Esophagus squamous epithelium (tissue), 5 donors: ENCODE results near the gene ARHGEF17. TPM values are rescaled to one million over a fixed set of nuclear protein-coding genes. Genes with fewer than 3 reads are reported as not detected.

Source experiments
- DNase-seq: peaks from one replicate; lab custom pipeline; 2025; lab: John Stamatoyannopoulos, UW
- H3K27ac ChIP-seq, 4 donors: fragments of 200-600 bp; sonication (generic); one replicate each; pipeline ENCODE4 v1.5.1; 2016 to 2019; ENCODE audit warnings: mild to moderate bottlenecking in 1 of 4
- H3K27me3 ChIP-seq, 4 donors: fragments of 200-600 bp; sonication (generic); 1 replicate in 3 of 4; 2 replicates in 1 of 4; pipeline versions ENCODE4 v1.5.1 to v1.6.0; 2017 to 2021; ENCODE audit warnings: antibody characterized with exemption in 1 of 4
- H3K36me3 ChIP-seq, 3 donors: fragments of 200-600 bp; sonication (generic); one replicate each; pipeline ENCODE4 v1.5.1; 2016 to 2019
- H3K4me1 ChIP-seq, 3 donors: fragments of 200-600 bp; sonication (generic); one replicate each; pipeline ENCODE4 v1.5.1; 2017 to 2019
- H3K4me3 ChIP-seq, 4 donors: fragments of 200-600 bp; sonication (generic); 1 replicate in 3 of 4; 2 replicates in 1 of 4; pipeline ENCODE4 v1.5.1; 2016 to 2019; ENCODE audit warnings: mild to moderate bottlenecking in 2 of 4, moderate library complexity in 1 of 4
- H3K9me3 ChIP-seq, 3 donors: fragments of 200-600 bp; sonication (generic); one replicate each; pipeline ENCODE4 v1.5.1; 2016 to 2019
- POLR2A ChIP-seq, 4 donors: fragments of 450-650 bp; IDR thresholded peaks; one replicate each; pipeline ENCODE4 v1.6.1; 2017; ENCODE audit warnings: antibody characterized with exemption in 4 of 4, mild to moderate bottlenecking in 4 of 4, moderate library complexity in 3 of 4
- WGBS, 2 donors: methylation state at CpG; one replicate each; pipeline ENCODE4 v1.1.5; 2018; 5-methylcytosine and 5-hydroxymethylcytosine counted together
- intact Hi-C: fragments of 100-400 bp; cut with DNase I; formaldehyde crosslinking; loops from one replicate; pipeline ENCODE4 v1.15.0; 2022
- total RNA-seq, 4 donors: library from RNA; depleted of rRNA; stranded (reverse); fragments of >200 nt; gene quantifications; one replicate each; pipeline ENCODE4 v1.1.0, GENCODE V29; 2016
- TF ChIP-seq, protein P1 (sequence below), 6 experiments: fragments of 450-650 bp in 4 of 6; fragments of 200-600 bp in 2 of 6; sonication (generic) in 2 of 6; IDR thresholded peaks; one replicate each; pipeline ENCODE4 v1.5.1; 2016 to 2019; ENCODE audit warnings: antibody characterized with exemption in 6 of 6, mild to moderate bottlenecking in 4 of 6, moderate library complexity in 4 of 6
- donor health status: DM: yes; HTN: yes; CAD: no.

ARHGEF17 gene
- total RNA-seq, 4 donors from 2014 or later, result 3.2 to 23.1 (median 5.4) TPM

DNA sequence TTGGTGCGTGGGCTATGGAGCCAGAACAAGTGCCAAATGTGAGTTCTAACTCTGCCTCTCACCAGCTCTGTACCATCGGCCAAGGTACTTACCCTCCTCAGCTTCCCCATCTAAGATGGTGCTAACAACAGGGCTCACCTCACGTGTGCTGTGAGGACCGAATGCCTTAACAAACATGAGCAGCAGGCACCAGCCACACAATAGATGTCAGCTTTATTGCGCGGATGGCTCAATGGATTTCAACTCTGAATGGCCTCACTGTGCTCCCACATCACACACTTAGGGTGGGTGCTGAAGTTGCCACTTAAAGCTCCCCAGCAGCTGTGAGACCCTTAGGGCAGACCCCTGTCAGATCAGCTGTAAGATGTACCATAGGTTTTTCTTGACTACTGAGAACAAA lies 92.2 kb downstream of the ARHGEF17 start:
- 85 to 93% methylated on average over 4 to 6 of the region's 6 CpGs for WGBS, 2 donors
- intact Hi-C loops, result loop anchor here (10.0 kb wide), 1 partner anchor 255 kb away; no protein-coding TSS in a partner anchor
- Histone ChIP-seq H3K4me1 (no peaks in the 10 kb centered on the region), H3K27me3 (no peaks in the 10 kb centered on the region), H3K9me3 (no peaks in the 10 kb centered on the region), H3K36me3 (peaks cover 0 to 27% (median 0%) of the 10 kb centered on the region in 3 donors), H3K27ac (no peak overlapping the region), H3K4me3 (no peak overlapping the region)
- DNase-seq, result no peak
- no peak for TF ChIP-seq POLR2A (IDR thresholded peaks at IDR 0.05)
- TF ChIP-seq, protein P1, sequence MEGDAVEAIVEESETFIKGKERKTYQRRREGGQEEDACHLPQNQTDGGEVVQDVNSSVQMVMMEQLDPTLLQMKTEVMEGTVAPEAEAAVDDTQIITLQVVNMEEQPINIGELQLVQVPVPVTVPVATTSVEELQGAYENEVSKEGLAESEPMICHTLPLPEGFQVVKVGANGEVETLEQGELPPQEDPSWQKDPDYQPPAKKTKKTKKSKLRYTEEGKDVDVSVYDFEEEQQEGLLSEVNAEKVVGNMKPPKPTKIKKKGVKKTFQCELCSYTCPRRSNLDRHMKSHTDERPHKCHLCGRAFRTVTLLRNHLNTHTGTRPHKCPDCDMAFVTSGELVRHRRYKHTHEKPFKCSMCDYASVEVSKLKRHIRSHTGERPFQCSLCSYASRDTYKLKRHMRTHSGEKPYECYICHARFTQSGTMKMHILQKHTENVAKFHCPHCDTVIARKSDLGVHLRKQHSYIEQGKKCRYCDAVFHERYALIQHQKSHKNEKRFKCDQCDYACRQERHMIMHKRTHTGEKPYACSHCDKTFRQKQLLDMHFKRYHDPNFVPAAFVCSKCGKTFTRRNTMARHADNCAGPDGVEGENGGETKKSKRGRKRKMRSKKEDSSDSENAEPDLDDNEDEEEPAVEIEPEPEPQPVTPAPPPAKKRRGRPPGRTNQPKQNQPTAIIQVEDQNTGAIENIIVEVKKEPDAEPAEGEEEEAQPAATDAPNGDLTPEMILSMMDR (IDR thresholded peaks at IDR 0.05), result no peak

DNA sequence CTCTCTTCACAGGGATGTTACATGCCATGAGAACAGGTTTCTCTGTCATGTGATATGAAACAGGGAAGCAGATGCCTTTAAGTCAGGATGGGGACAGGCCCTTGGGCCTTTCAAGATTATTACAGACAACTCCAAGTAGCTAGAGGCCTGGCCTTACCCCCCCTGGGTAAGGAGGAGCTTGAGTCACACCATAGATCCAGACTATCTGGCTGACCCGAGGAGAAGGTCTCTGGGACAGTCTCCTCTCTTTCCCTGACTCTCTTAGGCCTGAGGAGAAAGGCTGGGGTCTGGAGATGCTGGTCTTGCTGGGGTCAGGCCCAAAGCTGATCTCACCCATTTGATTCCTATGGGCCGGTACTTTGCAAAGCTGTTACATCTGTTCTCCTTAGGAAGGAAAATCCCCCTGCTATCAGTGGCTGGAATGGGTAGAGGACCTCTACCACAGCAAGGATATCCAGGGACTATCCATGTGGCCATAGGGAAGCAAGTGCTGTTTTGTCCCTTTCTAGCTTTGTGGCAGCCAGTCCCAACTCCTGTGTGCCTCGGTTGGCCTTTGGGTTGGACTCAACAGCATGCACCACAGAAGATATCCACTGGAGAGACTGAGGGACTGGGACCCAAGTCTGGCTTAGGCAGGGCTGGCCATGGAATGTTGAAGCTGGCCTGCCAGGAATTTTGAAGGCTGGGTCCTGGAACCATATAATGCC lies 93.3 kb downstream of the ARHGEF17 start:
- no peaks in the 10 kb centered on the region for H3K4me1 ChIP-seq
- TF ChIP-seq, protein P1 (IDR thresholded peaks at IDR 0.05), result no peak
- no peak for TF ChIP-seq POLR2A (IDR thresholded peaks at IDR 0.05)
- no peak overlapping the region for H3K4me3 ChIP-seq
- intact Hi-C loops, result loop anchor here (10.0 kb wide), 1 partner anchor 253 kb away; no protein-coding TSS in a partner anchor
- H3K36me3 ChIP-seq, result peaks cover 0 to 28% (median 0%) of the 10 kb centered on the region in 3 donors
- 70 to 100% methylated on average over 2 of the region's 3 CpGs for WGBS, 2 donors
- DNase-seq, result no peak
- H3K9me3 ChIP-seq, result no peaks in the 10 kb centered on the region
- H3K27me3 ChIP-seq, result no peaks in the 10 kb centered on the region
- no peak overlapping the region for H3K27ac ChIP-seq

DNA sequence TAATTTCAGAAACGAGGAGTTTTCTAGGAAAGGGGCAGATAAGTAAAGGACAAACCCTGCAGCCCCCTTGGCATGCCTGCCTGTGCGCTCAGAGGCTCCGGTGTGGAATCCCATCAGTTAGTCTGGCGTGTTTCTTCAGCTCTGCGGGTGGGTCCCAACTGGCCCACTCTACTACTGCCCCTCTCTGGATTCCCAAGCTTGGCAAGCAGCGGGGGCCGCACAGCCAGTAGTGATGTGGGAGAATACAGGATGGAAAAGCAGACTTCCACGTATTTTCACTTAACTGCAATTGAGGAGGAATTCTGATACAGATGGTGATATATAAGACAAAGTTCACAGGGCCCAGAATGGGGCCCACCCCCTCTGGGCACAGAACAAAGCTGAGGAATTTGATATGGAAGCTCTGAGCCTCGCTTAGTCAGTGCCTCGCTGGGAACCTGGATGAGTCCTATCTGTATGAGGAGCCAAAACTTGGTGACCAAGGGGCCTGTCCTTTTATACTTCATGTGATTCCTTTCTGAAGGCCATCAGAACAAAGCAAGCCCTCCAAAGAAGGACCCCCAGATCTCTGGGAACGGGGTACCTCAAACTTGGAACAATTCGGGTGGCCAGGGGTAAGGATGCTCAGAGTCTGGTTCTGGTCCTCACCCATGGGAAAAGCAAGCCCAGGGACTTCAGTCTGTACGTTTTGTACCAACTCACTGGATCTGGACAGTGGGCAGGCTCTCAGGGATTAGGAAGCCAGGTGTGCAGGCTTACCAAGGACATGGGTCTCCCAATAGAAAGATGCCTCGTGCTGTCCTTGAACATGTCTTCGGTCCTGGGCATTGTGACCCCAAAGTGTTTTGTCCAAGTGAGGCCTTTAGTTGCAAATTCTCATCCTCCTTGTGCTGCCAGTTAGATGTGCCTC lies 94.1 kb downstream of the ARHGEF17 start:
- no peak overlapping the region for H3K4me3 ChIP-seq
- H3K9me3 ChIP-seq, result no peaks in the 10 kb centered on the region
- no peaks in the 10 kb centered on the region for H3K27me3 ChIP-seq
- intact Hi-C loops, result loop anchor here (10.0 kb wide), 1 partner anchor 253 kb away; no protein-coding TSS in a partner anchor
- no peak overlapping the region for H3K27ac ChIP-seq
- 78 to 94% methylated on average over 3 to 12 of the region's 15 CpGs for WGBS, 2 donors
- no peak for TF ChIP-seq POLR2A (IDR thresholded peaks at IDR 0.05)
- TF ChIP-seq, protein P1 (IDR thresholded peaks at IDR 0.05), result no peak
- H3K4me1 ChIP-seq, result no peaks in the 10 kb centered on the region
- H3K36me3 ChIP-seq, result peaks cover 0 to 33% (median 0%) of the 10 kb centered on the region in 3 donors
- DNase-seq, result no peak

- TF ChIP-seq, protein P1 (IDR thresholded peaks at IDR 0.05), result no peak
- no peak for TF ChIP-seq POLR2A (IDR thresholded peaks at IDR 0.05)
- intact Hi-C loops, result loop anchor here (10.0 kb wide), 1 partner anchor 252 kb away; no protein-coding TSS in a partner anchor
- Histone ChIP-seq H3K27ac (no peak overlapping the region), H3K36me3 (peaks cover 0 to 39% (median 0%) of the 10 kb centered on the region in 3 donors), H3K9me3 (no peaks in the 10 kb centered on the region), H3K4me3 (no peak overlapping the region), H3K4me1 (no peaks in the 10 kb centered on the region), H3K27me3 (no peaks in the 10 kb centered on the region)
- 50 to 60% methylated on average over 1 of the region's 1 CpG for WGBS, 2 donors
- no peak for DNase-seq
These were observed 94.7 kb downstream of the ARHGEF17 start for GRCh38 chr11:73402834-73403185.
